ENCODE data around the gene MYOG. TPM values are rescaled to one million over a fixed set of nuclear protein-coding genes. Genes with fewer than 3 reads are reported as not detected.

Gene MYOG
- total and polyA plus RNA-seq, 12 donors: 0.06 TPM; not detected in 11

GRCh38 chr1:203045821-203046594 lies 39.8 kb downstream of the MYOG start:
- H3K4me3 ChIP-seq: no peak overlapping the region
- H3K36me3 ChIP-seq: peaks cover 0 to 28% (median 0%) of the 10 kb centered on the region in 9 donors
- DNase-seq (peak in 1 of 2 donors; percentile 39), ATAC-seq (peak in 4 of 8 donors; percentile 32 to 62 (median 54))
- 82 to 86% methylated on average over 16 of the region's 16 CpGs for WGBS, 2 donors
- no peaks in the 10 kb centered on the region for H3K27me3 ChIP-seq
- H3K4me1 ChIP-seq: peaks cover 0 to 27% (median 10%) of the 10 kb centered on the region in 9 donors
- no peak overlapping the region for H3K27ac ChIP-seq
- H3K9me3 ChIP-seq: no peaks in the 10 kb centered on the region
- TF ChIP-seq CTCF (IDR thresholded peaks at IDR 0.05): no peak
- intact Hi-C loops (cut with DNase I): no loop called here

- intact Hi-C loops (cut with DNase I): no loop called here
- no peak for ATAC-seq
- Histone ChIP-seq H3K27me3 (no peaks in the 10 kb centered on the region), H3K4me1 (peaks cover 2 to 34% (median 13%) of the 10 kb centered on the region in 9 donors), H3K4me3 (no peak overlapping the region), H3K9me3 (no peaks in the 10 kb centered on the region), H3K36me3 (peaks cover 0 to 28% (median 0%) of the 10 kb centered on the region in 9 donors), H3K27ac (no peak overlapping the region)
- TF ChIP-seq CTCF (IDR thresholded peaks at IDR 0.05): no peak
- WGBS, 2 donors: 92 to 95% methylated on average over 17 of the region's 17 CpGs
- no peak for DNase-seq
Observed at GRCh38 chr1:203045336-203045735, 40.5 kb downstream of the MYOG start.

GRCh38 chr1:203044546-203045250 lies 41.1 kb downstream of the MYOG start:
- TF ChIP-seq CTCF (IDR thresholded peaks at IDR 0.05): no peak
- intact Hi-C loops (cut with DNase I): loop anchor here in 4 of 10 donors (5.0 kb wide), 2 partner anchors 73 to 128 kb away; no protein-coding TSS in a partner anchor
- Histone ChIP-seq H3K4me1 (peaks cover 2 to 40% (median 19%) of the 10 kb centered on the region in 9 donors), H3K27ac (no peak overlapping the region), H3K9me3 (no peaks in the 10 kb centered on the region), H3K27me3 (no peaks in the 10 kb centered on the region), H3K4me3 (no peak overlapping the region), H3K36me3 (peaks cover 0 to 28% (median 0%) of the 10 kb centered on the region in 9 donors)
- DNase-seq: no peak
- ATAC-seq: no peak
- 91 to 92% methylated on average over 7 of the region's 7 CpGs for WGBS, 2 donors

GRCh38 chr1:203043830-203044545 lies 41.8 kb downstream of the MYOG start:
- Histone ChIP-seq H3K27me3 (no peaks in the 10 kb centered on the region), H3K9me3 (no peaks in the 10 kb centered on the region), H3K4me1 (peaks cover 2 to 48% (median 23%) of the 10 kb centered on the region in 9 donors), H3K27ac (no peak overlapping the region), H3K36me3 (peaks cover 0 to 28% (median 0%) of the 10 kb centered on the region in 9 donors), H3K4me3 (no peak overlapping the region)
- WGBS, 2 donors: 95 to 97% methylated on average over 14 of the region's 14 CpGs
- intact Hi-C loops (cut with DNase I): loop anchor here in 4 of 10 donors (5.0 kb wide), 2 partner anchors 73 to 128 kb away; no protein-coding TSS in a partner anchor
- DNase-seq (no peak), ATAC-seq (no peak)
- TF ChIP-seq CTCF (IDR thresholded peaks at IDR 0.05): no peak
